Neural progenitor cell (in vitro differentiated cells): ENCODE results near the gene ITGA8.

Experiments used
- EZH2 ChIP-seq: fragments of 200-600 bp; sonication (generic); IDR thresholded peaks from 2 replicates; pipeline ENCODE4 v1.6.1; 2017; ENCODE audit warnings: antibody characterized with exemption, mild to moderate bottlenecking, moderate library complexity
- EZH2phosphoT487 ChIP-seq: fragments of 200-600 bp; sonication (generic); IDR thresholded peaks from 2 replicates; pipeline ENCODE4 v1.6.1; 2017; ENCODE audit warnings: antibody characterized with exemption

DNA sequence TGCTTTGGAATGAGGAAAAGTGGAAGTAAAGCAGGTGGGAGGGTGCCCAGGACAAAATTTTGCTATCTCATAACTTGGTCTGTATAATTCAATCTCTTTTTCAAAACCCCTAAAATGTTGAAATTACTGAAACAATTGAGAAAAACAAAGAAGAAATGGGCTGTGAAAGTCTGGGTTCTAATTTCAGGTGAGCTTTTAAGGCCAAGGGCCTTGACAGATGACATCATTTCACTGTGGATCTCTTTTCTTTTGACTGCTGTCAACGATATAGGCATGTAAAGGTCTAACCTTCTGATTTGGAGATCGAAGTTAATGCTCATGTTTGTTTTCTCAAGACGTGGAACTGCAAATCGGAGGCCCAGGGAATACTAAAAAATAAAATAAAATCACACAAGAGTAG lies 127.8 kb downstream of the ITGA8 start:
- TF ChIP-seq EZH2phosphoT487 (no peak), EZH2 (no peak)
